T-helper 2 cell treated with Interferon-gamma antibody and Interleukin-4, amounts not matched to agents 100 ng/mL and 5 ng/mL, for 36 hours (primary cell): ENCODE results near the gene GSTA1. TPM values are rescaled to one million over a fixed set of nuclear protein-coding genes. Genes with fewer than 3 reads are reported as not detected.
"Not testable (repeated sequence)": the region's sequence is repeated elsewhere in the genome, so short reads cannot be mapped to it uniquely, and the experiment has no call there.

ENCODE experiments used
- intact Hi-C: fragments of 100-400 bp; cut with micrococcal nuclease; formaldehyde crosslinking; loops from one replicate; pipeline ENCODE4 v1.15.1; 2023
- total RNA-seq: library from RNA; stranded (reverse); gene quantifications from 2 replicates; pipeline ENCODE4 v1.2.3, GENCODE V29; 2022

The GSTA1 gene
- not detected in 2 replicates for total RNA-seq

DNA sequence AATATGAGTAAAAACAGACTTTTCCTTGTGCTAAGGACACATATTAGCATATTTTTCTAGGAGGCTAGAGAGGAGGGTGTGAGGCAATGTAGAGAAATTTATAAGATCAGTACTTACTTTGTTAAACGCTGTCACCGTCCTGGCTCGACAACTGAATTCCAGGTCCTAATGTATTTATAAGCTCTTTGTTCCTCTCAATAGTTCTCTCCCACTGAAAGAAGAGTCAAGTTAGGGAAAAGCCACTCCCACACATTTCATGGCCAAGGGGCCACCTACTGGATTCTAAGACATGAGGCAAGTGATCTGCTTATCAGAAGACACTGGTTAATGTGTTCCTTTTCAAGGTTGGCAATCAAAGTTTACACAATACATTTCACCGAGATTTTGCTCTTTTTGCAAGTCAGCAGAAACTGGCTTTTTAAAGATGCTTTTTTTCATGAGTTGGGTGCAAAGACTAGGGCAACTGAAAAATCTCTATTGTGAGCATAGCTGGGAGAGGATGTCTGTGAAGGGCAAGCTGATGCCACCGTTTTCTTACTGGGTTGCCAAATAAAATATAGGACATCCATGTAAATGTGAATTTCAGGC is at the start of gene GSTA1:
Gene GSTA1 (minus strand): TSS at position 149 of the 588 bp plus-strand sequence. CDS start 4,549 bp downstream, outside the sequence.
- intact Hi-C loops = not testable (repeated sequence)

DNA sequence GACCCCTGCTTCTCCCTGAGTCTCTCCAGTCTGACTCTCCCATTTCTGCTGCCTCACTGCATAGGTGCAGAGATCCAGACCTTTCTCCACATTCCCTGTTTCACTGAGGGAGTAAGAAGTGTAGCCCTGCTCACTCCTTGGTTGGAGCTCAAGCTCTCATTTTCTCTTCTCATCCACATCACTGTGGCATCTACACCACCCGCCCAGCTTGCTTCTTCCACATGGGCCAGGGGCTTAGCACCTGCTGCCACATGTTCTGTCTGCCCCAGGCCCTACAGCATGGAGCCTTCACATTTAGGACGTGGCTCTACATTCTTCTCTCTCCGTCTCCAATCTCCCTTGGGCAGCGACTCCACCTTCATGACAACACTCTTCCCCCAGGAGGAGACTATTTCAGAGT is 45.5 kb upstream of the GSTA1 start:
- intact Hi-C loops = no loop called here

DNA sequence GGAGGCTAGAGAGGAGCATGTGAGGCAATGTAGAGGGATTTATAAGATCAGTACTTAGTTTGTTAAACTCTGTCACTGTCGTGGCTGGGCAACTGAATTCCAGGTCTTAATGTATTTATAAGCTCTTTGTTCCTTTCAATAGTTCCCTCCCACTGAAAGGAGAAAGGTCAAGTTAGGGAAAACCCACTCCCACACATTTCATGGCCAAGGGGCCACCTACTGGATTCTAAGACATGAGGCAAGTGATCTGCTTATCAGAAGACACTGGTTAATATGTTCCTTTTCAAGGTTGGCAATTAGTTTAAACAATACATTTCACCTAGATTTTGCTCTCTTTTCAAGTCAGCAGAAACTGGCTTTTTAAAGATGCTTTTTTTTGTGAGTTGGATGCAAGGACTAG is 42.4 kb upstream of the GSTA1 start:
- intact Hi-C loops = no loop called here

DNA sequence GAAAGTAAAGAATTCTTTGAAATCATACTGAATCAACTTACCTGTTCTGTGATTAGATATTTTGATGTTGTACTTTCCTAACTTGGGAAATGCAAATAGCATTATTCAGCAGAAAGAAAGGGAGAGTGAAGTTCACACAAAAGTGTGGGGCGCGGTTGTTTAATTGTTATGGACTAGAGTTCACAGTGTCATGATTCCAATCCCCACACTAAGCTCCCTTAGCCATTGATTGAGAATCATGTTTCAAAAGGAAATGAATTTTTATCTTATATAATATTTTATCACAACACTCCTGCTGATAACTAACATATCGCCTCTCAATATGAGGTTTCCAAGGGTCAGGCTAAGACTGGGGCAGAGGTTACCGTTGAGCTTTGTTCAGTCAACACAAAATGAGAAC is 40.0 kb upstream of the GSTA1 start:
- intact Hi-C loops = no loop called here

DNA sequence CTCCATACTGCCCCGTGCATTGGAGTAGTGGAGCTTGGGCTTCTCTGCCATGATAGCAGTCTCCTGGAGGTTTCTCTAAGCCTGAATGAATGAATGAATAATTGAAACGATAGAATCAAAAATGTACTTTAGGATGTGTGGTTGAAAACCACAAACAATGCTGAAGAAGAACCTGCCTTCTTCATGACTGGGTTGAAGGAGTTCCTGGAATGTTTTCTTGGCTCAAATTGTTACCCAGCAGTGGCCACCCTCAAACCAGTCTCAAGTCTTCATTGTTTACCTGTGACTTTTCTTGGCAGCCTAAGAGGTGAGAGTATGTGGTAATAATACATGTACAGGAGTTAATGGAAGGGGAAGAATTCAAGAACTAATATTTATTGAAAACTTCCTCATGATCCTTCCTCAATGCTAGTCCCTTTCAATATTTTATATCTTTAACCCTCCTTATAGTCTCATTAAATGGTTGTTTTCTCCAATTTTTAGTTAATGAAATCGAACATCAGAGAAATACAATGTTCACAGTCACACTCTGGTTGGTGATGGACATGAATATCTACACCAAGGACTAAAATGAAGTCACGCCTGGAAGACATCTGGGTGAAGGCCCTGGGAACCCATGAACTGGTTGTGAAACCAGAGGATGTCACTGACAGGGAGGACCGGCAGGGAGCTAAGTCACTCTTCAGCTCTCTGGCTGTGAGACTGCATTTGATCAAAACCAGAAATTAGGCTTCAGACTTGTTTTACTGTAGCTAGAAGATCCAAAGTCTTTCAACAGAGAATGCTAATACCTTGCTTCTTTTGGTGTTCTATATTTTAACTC is 37.4 kb upstream of the GSTA1 start, which contains the start of gene GSTA5:
Gene GSTA5 (minus strand): TSS at position 51 of the 823 bp plus-strand sequence.
- intact Hi-C loops = no loop called here

DNA sequence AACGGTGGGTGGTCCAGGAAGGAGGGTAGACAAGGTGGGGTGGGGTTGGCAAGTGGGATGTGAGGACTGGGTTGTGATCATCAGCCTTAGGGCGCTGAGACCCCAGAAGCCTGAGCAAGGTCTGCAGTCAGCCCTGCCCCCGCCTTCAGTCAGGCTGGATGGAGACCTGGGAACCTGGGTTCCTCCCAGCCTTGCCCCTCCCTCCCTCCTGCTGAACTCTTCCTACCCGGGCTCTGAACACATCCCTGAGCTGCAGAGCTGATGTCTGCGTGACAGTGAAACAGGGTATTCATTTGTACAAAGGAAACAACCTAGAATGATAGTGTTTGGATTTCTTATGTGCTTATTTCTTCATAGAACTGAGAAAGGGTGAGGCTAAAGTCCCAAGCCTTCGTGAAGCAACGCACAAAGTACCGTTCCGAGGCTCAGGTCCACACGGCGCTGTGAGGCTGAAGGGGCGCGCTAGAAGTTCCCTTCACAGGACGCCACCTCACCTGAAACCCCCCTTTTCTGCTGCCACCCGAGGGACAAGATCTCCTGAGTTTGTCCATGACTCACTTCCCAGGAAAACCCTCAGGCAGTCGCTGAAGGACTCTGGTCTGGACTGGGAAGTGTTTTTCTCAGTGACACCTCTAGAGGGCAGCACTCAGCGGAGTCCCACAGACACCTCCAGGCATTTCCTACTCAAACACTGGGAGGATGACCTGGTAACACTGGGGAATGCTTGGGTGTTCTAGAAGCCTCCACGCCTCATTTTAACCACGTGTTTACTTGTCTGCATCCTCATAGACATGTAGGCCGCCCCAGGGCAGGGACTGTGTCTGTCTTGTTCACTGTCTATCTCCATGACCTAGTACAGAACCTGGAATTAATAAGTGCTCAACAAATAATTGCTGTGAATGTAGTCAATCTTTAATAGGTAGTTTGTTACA is 35.8 kb upstream of the GSTA1 start:
- intact Hi-C loops = no loop called here

DNA sequence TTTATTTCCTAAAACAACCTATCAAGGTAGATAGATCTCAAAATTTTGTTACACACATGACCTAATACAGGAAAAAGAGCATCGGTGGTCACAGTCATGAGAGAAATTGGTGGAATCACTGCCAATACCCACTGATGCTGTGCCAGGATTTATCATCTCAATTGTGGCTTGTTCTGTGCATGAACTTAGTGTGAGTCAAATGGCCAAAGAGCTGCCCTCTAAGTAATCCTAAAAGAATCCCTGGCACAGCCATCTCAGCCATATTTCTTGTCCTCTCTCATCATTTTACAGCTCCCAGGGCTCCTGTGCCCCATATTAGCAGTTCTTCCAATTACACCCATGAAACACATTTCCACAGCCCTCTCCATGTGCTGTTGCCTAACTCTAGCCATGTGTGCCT is 30.9 kb upstream of the GSTA1 start:
- intact Hi-C loops = no loop called here

DNA sequence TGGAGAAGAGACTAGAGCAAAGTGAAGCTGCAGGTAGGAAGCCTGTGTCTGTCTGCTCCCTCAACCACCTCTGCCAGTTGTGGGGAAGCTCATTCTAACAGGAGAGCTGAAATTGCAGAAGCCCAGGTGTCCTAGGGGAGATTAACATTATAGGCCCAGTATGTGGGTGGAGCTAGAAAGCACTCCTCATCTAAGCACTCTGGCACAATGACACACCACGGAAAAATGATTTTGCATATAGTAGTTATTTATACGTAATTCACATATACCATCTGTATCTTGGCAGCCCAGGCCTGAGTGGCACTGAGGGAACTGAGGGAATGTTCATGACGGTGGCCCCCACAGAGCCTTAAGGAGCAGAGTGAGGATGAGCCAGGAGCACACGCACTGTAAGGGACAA is 27.3 kb upstream of the GSTA1 start:
- intact Hi-C loops = not testable (repeated sequence)

DNA sequence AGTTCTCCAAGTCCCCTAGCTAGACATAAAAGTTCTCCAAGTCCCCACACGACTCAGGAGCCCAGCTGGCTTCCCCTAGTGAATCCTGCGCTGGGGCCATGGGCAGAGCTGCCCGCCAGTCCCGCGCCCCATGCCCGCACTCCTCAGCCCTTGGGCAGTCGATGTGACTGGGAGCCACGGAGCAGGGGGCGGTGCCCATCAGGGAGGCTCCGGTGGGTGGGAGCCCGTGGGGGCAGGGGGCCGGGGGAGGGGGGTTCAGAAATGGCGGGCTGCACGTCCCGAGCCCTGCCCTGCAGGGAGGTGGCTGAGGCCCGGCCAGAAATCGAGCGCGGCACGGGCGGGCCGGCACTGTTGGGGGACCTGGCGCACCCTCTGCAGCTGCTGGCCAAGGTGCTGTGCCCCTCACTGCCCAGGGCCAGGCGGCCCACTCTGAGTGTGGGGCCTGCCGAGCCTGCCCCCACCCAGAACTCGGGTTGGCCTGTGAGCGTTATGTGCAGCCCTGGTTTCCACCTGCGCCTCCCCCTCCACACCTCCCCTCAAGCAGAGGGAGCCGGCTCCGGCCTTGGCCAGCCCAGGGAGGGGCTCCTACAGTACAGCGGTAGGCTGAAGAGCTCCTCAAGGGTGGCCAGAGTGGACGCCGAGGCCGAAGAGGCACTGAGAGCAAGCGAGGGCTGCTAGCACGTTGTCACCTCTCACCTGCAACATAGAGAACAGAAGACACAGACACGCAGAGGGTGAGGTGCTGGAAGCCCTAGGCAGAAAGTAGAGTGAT is 25.6 kb upstream of the GSTA1 start:
- intact Hi-C loops = no loop called here

DNA sequence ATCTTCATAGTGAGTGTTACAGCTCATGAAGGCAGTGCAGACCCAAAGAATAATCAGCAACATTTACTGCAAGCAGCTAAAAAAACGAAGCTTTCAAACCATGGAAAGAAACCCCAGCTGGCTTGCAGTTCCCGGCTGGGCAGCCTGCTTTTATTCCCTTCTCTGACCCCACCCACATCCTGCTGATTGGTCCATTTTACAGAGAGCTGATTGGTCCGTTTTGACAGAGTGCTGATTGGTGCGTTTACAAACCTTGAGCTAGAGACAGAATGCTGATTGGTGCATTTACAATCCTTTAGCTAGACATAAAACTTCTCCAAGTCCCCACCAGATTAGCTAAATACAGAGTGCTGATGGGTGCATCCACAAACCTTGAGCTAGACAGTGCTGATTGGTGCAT is 25.0 kb upstream of the GSTA1 start:
- intact Hi-C loops = not testable (repeated sequence)

DNA sequence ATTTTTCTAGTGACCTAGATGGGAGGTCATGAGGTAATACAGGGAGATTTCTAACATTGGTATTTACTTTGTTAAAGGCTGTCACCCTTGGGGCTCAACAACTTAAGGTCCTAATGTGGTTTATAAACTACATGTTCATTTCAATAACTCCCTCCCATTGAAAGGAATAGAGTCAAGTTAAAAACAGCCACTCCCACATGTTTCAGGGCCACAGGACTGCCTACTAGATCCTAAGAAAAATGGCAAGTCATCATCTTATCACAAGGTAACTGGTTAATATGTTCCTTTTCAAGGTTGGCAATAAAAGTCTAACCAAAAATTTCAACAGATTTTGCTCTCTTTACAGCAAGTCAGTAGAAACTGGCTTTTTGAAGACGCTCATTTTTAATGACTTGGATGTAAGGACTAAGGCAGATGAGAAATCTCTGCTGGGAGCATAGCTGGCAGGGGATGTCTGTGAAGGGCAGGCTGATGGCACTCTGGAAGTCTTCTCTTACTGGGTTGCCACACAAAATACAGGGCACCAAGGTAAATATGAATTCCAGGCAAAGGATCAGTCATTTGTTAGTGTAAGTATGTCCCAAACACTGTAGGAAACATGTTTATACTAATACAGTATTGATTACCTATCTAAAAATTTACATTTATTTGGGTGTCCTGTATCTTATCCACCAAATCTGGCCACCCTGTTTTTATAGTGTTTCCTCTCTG is 23.6 kb upstream of the GSTA1 start:
- intact Hi-C loops = not testable (repeated sequence)

DNA sequence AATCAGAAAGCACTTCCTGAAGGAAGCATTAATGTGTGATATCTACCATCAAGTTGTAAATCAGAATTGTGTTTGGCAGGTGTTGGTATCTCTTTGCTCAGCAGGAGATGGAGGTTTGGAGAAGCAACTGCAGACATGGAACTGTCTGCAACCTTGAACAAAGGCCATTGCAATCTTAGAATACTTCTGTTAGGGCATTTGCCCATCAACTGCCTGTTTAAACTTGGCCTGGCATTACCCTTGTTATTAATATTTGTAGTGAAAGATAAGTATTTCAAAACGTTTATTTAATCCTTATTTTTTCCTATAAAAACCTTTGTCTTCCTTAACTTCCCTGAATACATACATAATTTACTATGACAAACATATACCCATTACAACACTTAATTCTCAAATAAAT is 22.9 kb upstream of the GSTA1 start:
- intact Hi-C loops = no loop called here

DNA sequence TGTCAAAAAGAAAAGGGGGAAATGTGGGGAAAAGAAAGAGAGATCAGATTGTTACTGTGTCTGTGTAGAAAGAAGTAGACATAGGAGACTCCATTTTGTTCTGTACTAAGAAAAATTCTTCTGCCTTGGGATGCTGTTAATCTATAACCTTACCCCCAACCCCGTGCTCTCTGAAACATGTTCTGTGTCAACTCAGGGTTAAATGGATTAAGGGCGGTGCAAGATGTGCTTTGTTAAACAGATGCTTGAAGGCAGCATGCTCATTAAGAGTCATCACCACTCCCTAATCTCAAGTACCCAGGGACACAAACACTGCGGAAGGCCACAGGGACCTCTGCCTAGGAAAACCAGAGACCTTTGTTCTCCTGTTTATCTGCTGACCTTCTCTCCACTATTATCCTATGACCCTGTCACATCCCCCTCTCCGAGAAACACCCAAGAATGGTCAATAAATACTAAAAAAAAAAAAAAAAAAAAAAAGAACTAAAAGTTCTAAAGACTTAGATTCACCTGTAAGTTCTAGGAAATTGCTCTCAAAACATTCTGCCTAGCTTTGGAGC is 22.4 kb upstream of the GSTA1 start:
- intact Hi-C loops = not testable (repeated sequence)

DNA sequence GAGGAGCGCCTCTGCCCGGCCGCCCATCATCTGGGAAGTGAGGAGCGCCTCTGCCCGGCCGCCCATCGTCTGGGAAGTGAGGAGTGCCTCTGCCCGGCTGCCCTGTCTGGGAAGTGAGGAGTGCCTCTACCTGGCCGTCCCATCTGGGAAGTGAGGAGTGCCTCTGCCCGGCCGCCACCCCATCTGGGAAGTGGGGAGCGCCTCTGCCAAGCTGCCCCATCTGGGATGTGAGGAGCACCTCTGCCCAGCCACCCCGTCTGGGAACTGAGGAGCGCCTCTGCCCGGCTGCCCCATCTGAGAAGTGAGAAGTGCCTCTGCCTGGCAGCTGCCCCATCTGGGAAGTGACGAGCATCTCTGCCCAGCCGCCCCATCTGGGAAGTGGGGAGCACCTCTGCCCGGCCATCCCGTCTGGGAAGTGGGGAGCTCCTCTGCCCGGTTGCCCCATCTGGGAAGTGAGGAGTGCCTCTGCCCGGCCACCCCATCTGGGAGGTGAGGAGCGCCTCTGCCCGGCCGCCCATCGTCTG is 21.7 kb upstream of the GSTA1 start:
- intact Hi-C loops = not testable (repeated sequence)

DNA sequence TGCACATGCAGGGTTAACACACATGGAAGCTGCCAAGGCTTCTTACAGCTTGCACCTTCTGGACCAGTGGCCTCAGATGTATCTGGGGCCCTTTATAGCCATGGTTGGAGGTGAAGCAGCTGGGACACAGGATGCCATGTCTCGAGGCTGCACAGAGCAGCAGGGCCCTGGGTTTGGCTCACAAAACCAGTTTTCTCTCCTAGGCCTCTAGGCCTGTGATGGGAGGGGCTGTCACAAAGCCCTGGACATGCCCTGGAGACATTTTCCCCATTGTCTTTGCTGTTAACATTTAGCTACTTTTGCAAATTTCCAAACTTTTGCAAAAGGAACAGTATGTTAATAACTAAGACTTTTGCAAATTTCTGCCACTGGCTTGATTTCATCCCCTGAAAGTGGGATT is 18.2 kb upstream of the GSTA1 start:
- intact Hi-C loops = no loop called here

DNA sequence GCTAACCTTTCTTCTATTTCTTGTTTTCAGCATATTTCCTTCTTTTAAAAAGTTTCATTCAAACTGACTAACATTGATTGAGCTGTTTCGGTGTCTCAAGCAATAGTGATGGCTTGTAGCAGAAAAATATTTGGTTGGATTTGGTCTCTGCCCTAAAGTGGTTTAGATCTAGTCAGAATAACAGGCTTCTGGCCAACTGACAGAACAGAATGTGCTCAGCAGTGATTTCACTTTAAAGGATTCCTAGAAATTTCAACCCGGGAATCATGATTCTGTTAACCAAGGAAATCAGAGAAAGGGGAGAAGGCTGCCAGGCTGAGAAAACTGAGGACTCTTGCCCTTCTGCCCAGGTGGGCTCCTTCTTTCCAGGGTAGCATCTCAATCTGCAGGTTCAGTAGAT is 16.6 kb upstream of the GSTA1 start:
- intact Hi-C loops = no loop called here

DNA sequence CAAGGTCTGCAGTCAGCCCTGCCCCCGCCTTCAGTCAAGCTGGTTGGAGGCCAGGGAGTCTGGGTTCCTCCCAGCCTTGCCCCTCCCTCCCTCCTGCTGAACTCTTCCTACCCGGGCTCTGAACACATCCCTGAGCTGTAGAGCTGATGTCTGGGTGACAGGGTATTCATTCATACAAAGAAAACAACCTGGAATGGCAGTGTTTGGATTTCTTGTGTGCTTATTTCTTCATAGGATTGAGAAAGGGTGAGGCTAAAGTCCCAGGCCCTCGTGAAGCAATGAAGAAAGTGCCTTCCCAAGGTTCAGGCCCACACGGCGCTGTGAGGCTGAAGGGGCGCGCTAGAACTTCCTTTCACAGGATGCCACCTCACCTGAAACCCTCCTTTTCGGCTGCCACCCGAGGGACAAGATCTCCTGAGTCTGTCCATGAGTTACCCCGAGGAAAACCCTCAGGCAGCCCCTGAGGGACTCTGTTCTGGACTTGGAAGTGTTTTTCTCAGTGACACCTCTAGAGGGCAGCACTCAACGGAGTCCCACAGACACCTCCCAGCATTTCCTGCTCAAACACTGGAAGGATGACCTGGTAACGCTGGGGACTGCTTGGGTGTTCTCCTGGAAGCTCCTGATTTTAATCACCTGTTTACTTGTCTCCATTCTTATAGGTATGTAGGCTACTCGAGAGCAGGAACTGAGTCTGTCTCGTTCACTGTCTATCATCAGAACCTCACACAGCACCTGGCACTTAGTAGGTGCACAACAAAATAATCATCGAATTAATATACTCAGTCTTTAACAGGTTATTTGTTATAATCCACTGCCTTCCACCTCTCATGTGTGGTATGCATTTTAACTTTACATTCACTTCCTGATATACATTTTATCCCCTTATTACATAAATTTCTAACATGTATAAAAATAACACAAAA is 11.8 kb upstream of the GSTA1 start:
- intact Hi-C loops = no loop called here

DNA sequence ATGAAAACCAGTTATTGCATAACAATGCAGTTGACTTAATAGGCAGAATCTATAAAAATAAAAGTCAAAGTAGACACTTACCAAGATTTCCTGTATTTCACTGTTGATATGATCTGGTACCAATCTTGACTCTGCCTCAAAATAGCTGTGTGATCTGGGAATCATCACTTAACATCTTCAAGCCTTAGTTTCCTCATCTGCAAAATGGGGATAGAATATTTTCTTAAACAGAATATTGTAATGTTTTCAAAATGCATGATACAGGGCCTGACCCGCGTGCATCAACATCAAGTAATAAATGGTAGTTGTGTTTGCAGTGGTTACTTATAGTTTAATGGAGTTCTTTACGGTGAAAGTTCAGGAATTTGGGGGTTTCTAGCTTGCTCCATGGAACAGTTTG is 10.9 kb upstream of the GSTA1 start:
- intact Hi-C loops = not testable (repeated sequence)

DNA sequence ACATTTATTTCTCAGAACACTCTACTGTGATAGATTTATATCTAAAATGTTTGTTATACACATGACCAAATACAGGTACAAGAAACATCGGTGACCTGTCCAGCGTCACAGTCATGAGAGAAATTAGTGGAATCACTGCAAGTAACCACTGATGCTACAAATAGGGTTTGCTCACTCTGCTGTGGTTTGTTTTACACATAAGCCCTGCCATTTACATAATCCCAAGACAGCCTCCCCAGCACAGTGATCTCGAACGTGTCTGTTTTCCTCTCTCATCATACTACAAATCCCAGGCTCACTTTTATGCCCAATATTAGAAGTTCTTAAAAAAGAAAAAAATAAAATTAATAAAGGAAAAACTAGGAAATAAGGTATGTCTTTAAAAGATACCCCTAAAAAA is 6.2 kb upstream of the GSTA1 start:
- intact Hi-C loops = not testable (repeated sequence)
